Suprapubic skin (tissue), 3 donors: ENCODE results near the gene LCE1B.

Source experiments
- CTCF ChIP-seq, 2 donors: fragments of 200-600 bp in 1 of 2; fragments of 450-650 bp in 1 of 2; sonication (generic) in 1 of 2; IDR thresholded peaks; one replicate each; pipeline ENCODE4 v1.5.1; 2016 to 2019; ENCODE audit warnings: antibody characterized with exemption in 2 of 2, mild to moderate bottlenecking in 1 of 2, moderate library complexity in 1 of 2
- POLR2A ChIP-seq, 2 donors: fragments of 450-650 bp; IDR thresholded peaks; one replicate each; pipeline ENCODE4 v1.6.1; 2017; ENCODE audit warnings: antibody characterized with exemption in 2 of 2, mild to moderate bottlenecking in 2 of 2, moderate library complexity in 2 of 2

DNA sequence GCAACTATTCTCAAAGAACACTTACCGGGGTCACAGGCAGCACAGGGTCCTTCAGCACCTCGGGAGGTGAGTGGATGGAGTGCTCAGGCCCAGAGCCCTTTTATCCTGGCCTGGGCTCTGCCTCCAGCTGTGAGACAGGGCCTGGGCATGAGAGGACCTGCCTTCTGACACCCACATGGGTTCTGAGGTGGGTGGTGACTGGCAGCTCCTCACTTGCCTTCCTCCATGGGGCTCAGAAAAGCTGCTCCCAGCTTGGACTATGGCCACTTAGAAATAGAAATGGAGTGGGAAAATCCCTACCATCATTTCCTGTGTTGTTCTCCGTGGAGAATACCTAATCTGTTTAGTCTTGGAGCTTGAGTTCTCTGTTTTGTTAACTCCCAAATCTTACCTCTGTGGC lies 5.2 kb upstream of the LCE1B start, which contains the start of gene LCE1C:
- TF ChIP-seq POLR2A (IDR thresholded peaks at IDR 0.05) (no peak), CTCF (IDR thresholded peaks at IDR 0.05) (no peak)
